GM12878 (cell line): Measurements from ENCODE around the gene CA14. TPM values are rescaled to one million over a fixed set of nuclear protein-coding genes. Genes with fewer than 3 reads are reported as not detected.

ENCODE experiments used
- ATAC-seq: fragments of 200-7000 bp; cut with Tn5 transposase; 3 replicates; pipeline ENCODE4 v1.9.1; 2020; ENCODE audit warnings: mild to moderate bottlenecking, moderate library complexity
- BruUV-seq: library from RNA; stranded (reverse); fragments of 400-500 nt; replicated peaks from 2 replicates; lab custom pipeline; 2021; lab: Mats Ljungman, UMichigan
- CTCF ChIA-PET: fragments of 300-600 bp; sonication (Branson Sonifier 250); formaldehyde crosslinking; extraction: SDS; loops from one replicate; lab custom pipeline; 2021; ENCODE audit warnings: inconsistent platforms; lab: Yijun Ruan, JAX
- POLR2A ChIA-PET: fragments of 350-600 bp; formaldehyde crosslinking; extraction: SDS; loops from one replicate; lab custom pipeline; 2021; ENCODE audit warnings: inconsistent platforms; lab: Charles Lee
- RAD21 ChIA-PET: fragments of 300-600 bp; sonication (Branson Sonifier 250); formaldehyde crosslinking; loops from one replicate; lab custom pipeline; 2023; ENCODE audit warnings: antibody characterized with exemption; ENCODE audit not compliant: unreplicated experiment; lab: Charles Lee
- SMC1A ChIA-PET: fragments of 300-600 bp; sonication (Branson Sonifier 250); formaldehyde crosslinking; loops from one replicate; lab custom pipeline; 2023; ENCODE audit not compliant: unreplicated experiment, uncharacterized antibody; lab: Charles Lee
- DNase-seq: peaks from one replicate; pipeline ENCODE4 v3.0.0-alpha.2; 2011; ENCODE audit warnings: low read depth, low spot score
- FAIRE-seq: peaks from 3 replicates; lab custom pipeline; 2011; peaks lifted over from hg19 to GRCh38; lab: Jason Lieb, UNC
- H2AFZ ChIP-seq: 2 replicates; pipeline ENCODE4 v1.6.0; 2011; ENCODE audit warnings: low read depth, low read length, control low read depth; ENCODE audit not compliant: control insufficient read depth
- H3K27ac ChIP-seq: 2 replicates; pipeline ENCODE4 v1.5.1; 2011; ENCODE audit warnings: control low read depth; ENCODE audit not compliant: control insufficient read depth, insufficient read depth
- H3K27me3 ChIP-seq, 2 experiments: replicated peaks in 1 of 2; 2 replicates each; pipeline versions ENCODE4 v1.6.0 to v1.6.1; 2011; ENCODE audit warnings: low read length in 1 of 2; ENCODE audit not compliant: control insufficient read depth in 2 of 2, insufficient read depth in 2 of 2
- H3K36me3 ChIP-seq, 2 experiments: 2 replicates each; pipeline ENCODE4 v1.5.1; 2011; ENCODE audit warnings: low read length in 1 of 2; ENCODE audit not compliant: control insufficient read depth in 2 of 2, insufficient read depth in 2 of 2
- H3K4me1 ChIP-seq: 2 replicates; pipeline ENCODE4 v1.6.1; 2011; ENCODE audit warnings: mild to moderate bottlenecking, low read length, moderate library complexity, mixed read lengths; ENCODE audit not compliant: control insufficient read depth, insufficient read depth
- H3K4me2 ChIP-seq: 2 replicates; pipeline ENCODE4 v1.6.0; 2011; ENCODE audit warnings: control low read depth; ENCODE audit not compliant: control insufficient read depth, insufficient read depth
- H3K4me3 ChIP-seq: fragments of 200-600 bp; sonication (generic); 2 replicates; pipeline ENCODE4 v1.5.1; 2016
- H3K79me2 ChIP-seq: 2 replicates; pipeline ENCODE4 v1.6.0; 2011; ENCODE audit warnings: low read length; ENCODE audit not compliant: control insufficient read depth, insufficient read depth
- H3K9ac ChIP-seq: 2 replicates; pipeline ENCODE4 v1.8.0; 2011; ENCODE audit warnings: low read length, control low read depth, mixed read lengths; ENCODE audit not compliant: control insufficient read depth, insufficient read depth
- H3K9me3 ChIP-seq: replicated peaks from 3 replicates; pipeline ENCODE4 v1.5.1; 2011; ENCODE audit warnings: mild to moderate bottlenecking, low read length; ENCODE audit not compliant: control insufficient read depth, insufficient read depth
- H4K20me1 ChIP-seq: 2 replicates; pipeline ENCODE4 v1.6.0; 2011; ENCODE audit not compliant: control insufficient read depth, insufficient read depth
- ATF7 ChIP-seq: fragments of 450-650 bp; IDR thresholded peaks from 2 replicates; pipeline ENCODE4 v1.6.1; 2016; ENCODE audit warnings: low read depth, mild to moderate bottlenecking
- CEBPB ChIP-seq, 2 experiments: fragments of 150-350 bp in 1 of 2; IDR thresholded peaks; 2 replicates each; pipeline ENCODE4 v1.6.1; 2012 to 2014; ENCODE audit warnings: low read depth in 2 of 2, low read length in 2 of 2, borderline replicate concordance in 1 of 2, inconsistent platforms in 1 of 2
- CHD4 ChIP-seq: fragments of 200-600 bp; sonication (generic); IDR thresholded peaks from 2 replicates; pipeline ENCODE4 v1.6.1; 2016; ENCODE audit warnings: mild to moderate bottlenecking
- HDGF ChIP-seq: fragments of 450-650 bp; IDR thresholded peaks from 2 replicates; pipeline ENCODE4 v1.6.1; 2016; ENCODE audit warnings: antibody characterized with exemption
- WGBS: methylation state at CpG from one replicate; pipeline ENCODE4 v1.1.6; 2016; ENCODE audit warnings: low lambda C conversion rate; ENCODE audit not compliant: insufficient replicate concordance, insufficient coverage; ENCODE audit errors: missing lambda C conversion rate; 5-methylcytosine and 5-hydroxymethylcytosine counted together
- in situ Hi-C: fragments of 300-500 bp; cut with MboI; formaldehyde crosslinking; loops from 9 replicates; pipeline ENCODE4 v1.14.3; 2018; ENCODE audit warnings: mixed read lengths
- intact Hi-C: fragments of 100-400 bp; cut with micrococcal nuclease; formaldehyde crosslinking; loops from one replicate; pipeline ENCODE4 v1.14.2; 2022; ENCODE audit not compliant: unreplicated experiment
- polyA plus RNA-seq, 11 experiments: library from polyadenylated mRNA; depleted of rRNA in 4 of 11; unstranded in 6 of 11; stranded (reverse) in 5 of 11; fragments of >200 nt; fragmentation: Nextera tagmentation in 4 of 11; fragmentation: Illumina TruSeq in 1 of 11; extraction: Ambion mirVana in 4 of 11; extraction: Trizol in 1 of 11; gene quantifications; 1 replicate in 1 of 11; 2 replicates in 10 of 11; pipeline versions ENCODE4 v1.2.1 to v1.2.3, GENCODE V29; 2011 to 2016; ENCODE audit warnings: inconsistent platforms in 2 of 11, missing spikeins in 2 of 11, low read depth in 1 of 11
- total RNA-seq, 4 experiments: library from RNA; depleted of rRNA in 3 of 4; stranded (reverse); fragments of >200 nt in 3 of 4; fragmentation: Illumina TruSeq in 1 of 4; extraction: Trizol in 1 of 4; gene quantifications; 2 replicates each; pipeline versions ENCODE4 v1.2.1 to v1.2.3, GENCODE V29; 2013 to 2021
- TF ChIP-seq, protein P1 (sequence below): IDR thresholded peaks from 2 replicates; pipeline ENCODE4 v1.6.1; 2012; ENCODE audit warnings: low read depth, low read length, improper control_type of control experiment
- TF ChIP-seq, protein P2 (sequence below): fragments of 450-650 bp; IDR thresholded peaks from 2 replicates; pipeline ENCODE4 v1.6.1; 2017; ENCODE audit warnings: borderline replicate concordance

The CA14 gene
- total and polyA plus RNA-seq, 10 of the 15 experiments (the other 5 are each of a cell fraction or from before 2014, with no cell fraction given), result 0.11 to 0.35 (median 0.29) TPM; not detected in 6

DNA sequence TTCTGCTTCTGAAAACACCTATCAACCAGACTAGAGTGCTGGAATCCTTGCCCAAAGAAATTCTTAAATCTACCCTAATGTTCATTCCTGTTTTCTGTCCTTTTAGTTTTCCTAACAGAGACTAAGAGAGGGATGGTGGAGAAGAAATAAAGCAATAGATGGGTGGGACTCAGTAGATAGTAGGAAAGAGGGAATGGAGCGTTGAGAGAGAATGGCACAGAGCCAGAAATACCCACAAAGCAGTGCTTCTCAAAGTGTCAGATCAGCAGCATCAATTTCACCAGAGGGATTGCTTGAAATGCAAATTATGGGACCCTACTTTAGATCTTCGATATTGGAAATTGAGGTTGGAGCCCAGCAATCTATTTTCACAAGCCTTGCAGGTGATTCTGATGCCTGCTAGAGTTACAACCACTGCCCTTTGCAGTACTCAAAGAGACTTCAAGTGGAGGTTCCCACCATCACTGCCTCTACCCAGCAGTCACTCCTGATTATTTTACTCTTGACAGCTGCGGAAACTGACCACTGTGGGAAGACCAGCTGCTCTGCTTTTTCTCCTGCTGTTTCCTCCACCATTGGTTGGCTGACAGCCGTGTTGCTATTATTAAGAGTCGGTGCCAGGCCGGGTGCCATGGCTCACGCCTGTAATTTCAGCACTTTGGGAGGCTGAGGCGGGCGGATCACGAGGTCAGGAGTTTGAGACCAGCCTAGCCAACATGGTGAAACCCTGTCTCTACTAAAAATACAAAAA, 52.4 kb downstream of the CA14 start:
- Histone ChIP-seq H3K27me3 (no peaks in the 10 kb centered on the region), H3K79me2 (no peaks in the 10 kb centered on the region), H2AFZ (no peak overlapping the region), H3K4me1 (no peaks in the 10 kb centered on the region), H4K20me1 (no peaks in the 10 kb centered on the region), H3K4me2 (no peak overlapping the region), H3K9me3 (no peaks in the 10 kb centered on the region), H3K36me3 (no peaks in the 10 kb centered on the region; a peak in 1 of 4 replicates), H3K4me3 (no peak overlapping the region), H3K27ac (no peak overlapping the region), H3K9ac (no peak overlapping the region)
- ATAC-seq, result no peak
- ChIA-PET CTCF (interaction anchor here (0.6 kb wide), 1 partner anchor 314 kb away, joined by 3 read pairs; no protein-coding TSS in a partner anchor), RAD21 (no interaction called here), SMC1A (no interaction called here), POLR2A (no interaction called here)
- WGBS, result 86% methylated on average over 10 of the region's 10 CpGs
- FAIRE-seq, result no peak
- no TSS peak for BruUV-seq
- in situ Hi-C loops, result no loop called here
- DNase-seq, result no peak
- TF ChIP-seq CEBPB (IDR thresholded peaks at IDR 0.05; ENCODE audit: borderline replicate concordance in 1 of 2, low read depth in 2 of 2, low read length in 2 of 2), result no peak
- no peak for TF ChIP-seq ATF7
- TF ChIP-seq, protein P1, sequence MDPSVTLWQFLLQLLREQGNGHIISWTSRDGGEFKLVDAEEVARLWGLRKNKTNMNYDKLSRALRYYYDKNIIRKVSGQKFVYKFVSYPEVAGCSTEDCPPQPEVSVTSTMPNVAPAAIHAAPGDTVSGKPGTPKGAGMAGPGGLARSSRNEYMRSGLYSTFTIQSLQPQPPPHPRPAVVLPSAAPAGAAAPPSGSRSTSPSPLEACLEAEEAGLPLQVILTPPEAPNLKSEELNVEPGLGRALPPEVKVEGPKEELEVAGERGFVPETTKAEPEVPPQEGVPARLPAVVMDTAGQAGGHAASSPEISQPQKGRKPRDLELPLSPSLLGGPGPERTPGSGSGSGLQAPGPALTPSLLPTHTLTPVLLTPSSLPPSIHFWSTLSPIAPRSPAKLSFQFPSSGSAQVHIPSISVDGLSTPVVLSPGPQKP, result no peak
- TF ChIP-seq, protein P2, sequence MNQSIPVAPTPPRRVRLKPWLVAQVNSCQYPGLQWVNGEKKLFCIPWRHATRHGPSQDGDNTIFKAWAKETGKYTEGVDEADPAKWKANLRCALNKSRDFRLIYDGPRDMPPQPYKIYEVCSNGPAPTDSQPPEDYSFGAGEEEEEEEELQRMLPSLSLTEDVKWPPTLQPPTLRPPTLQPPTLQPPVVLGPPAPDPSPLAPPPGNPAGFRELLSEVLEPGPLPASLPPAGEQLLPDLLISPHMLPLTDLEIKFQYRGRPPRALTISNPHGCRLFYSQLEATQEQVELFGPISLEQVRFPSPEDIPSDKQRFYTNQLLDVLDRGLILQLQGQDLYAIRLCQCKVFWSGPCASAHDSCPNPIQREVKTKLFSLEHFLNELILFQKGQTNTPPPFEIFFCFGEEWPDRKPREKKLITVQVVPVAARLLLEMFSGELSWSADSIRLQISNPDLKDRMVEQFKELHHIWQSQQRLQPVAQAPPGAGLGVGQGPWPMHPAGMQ, result no peak
- no peak for TF ChIP-seq HDGF
- TF ChIP-seq CHD4, result no peak
- intact Hi-C loops, result no loop called here
